LNCaP clone FGC (cell line): ENCODE results near the gene GRK4.
"Not testable (repeated sequence)": the region's sequence is repeated elsewhere in the genome, so short reads cannot be mapped to it uniquely, and the experiment has no call there.

Source experiments
- DNase-seq: peaks from one replicate; pipeline ENCODE4 v3.0.0-alpha.2; 2011; ENCODE audit warnings: low read depth
- H3K4me3 ChIP-seq: 2 replicates; pipeline ENCODE4 v1.5.1; 2011; ENCODE audit warnings: mild to moderate bottlenecking, low read depth, low read length, control low read depth
- TF ChIP-seq, protein P1 (sequence below): IDR thresholded peaks from 2 replicates; pipeline ENCODE4 v1.5.1; 2012; ENCODE audit warnings: mild to moderate bottlenecking; ENCODE audit not compliant: control insufficient read depth, insufficient read depth; ENCODE audit errors: extremely low read depth

The GRK4 gene

DNA sequence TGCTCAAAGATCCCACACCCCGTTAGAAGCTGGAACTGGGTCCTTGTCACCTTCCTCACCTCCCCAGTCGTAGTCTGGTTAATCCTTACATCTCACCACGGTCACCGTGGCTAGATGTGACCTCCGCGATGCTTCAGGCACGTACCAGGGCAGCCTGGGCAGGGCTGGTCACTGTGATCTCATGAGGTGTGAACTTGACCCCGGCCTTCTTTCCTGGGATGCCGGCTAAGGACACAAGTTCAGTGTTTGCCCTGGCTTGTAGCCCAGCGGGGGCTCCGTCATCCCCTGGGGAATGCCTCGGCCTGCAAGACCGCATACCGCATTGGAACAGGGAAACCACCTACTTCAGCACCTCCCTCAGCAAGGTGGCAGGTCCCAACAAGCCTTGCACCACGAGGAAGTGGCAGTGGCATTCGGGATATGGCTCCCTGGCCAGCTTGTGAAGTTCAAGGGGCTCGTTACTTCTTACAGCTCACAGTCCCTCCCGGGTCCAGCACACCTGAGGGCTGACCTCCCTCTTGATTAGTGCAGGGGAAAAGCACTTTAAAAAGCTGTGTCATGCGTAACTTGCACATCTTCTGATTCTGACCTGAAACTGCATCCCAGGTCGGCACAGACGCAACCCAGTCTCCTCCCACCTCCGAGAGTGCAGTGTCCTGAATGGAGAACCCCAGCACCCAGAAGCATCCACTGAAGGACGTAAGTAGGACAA, 26.1 kb upstream of the GRK4 start:
- DNase-seq: no peak
- H3K4me3 ChIP-seq: no peak overlapping the region
- TF ChIP-seq, protein P1, sequence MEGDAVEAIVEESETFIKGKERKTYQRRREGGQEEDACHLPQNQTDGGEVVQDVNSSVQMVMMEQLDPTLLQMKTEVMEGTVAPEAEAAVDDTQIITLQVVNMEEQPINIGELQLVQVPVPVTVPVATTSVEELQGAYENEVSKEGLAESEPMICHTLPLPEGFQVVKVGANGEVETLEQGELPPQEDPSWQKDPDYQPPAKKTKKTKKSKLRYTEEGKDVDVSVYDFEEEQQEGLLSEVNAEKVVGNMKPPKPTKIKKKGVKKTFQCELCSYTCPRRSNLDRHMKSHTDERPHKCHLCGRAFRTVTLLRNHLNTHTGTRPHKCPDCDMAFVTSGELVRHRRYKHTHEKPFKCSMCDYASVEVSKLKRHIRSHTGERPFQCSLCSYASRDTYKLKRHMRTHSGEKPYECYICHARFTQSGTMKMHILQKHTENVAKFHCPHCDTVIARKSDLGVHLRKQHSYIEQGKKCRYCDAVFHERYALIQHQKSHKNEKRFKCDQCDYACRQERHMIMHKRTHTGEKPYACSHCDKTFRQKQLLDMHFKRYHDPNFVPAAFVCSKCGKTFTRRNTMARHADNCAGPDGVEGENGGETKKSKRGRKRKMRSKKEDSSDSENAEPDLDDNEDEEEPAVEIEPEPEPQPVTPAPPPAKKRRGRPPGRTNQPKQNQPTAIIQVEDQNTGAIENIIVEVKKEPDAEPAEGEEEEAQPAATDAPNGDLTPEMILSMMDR: no peak

DNA sequence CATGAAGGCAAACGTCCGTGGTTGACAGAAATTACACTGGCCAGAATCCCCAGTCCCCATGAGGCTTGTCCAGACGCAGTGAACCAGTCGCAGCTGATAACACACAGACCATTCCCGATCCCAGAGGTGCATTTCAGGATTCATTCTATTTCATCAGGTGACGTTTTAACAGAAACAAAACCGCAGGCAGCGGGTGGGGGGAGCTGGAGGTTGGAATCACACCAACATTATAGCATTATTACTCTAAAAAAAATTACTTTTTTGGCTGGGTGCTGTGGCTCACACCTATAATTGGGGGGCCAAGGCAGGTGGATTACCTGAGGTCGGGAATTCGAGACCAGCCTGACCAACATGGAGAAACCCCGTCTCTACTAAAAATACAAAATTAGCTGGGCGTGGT, 25.4 kb upstream of the GRK4 start:
- H3K4me3 ChIP-seq: no peak overlapping the region
- TF ChIP-seq, protein P1: no peak
- no peak for DNase-seq

DNA sequence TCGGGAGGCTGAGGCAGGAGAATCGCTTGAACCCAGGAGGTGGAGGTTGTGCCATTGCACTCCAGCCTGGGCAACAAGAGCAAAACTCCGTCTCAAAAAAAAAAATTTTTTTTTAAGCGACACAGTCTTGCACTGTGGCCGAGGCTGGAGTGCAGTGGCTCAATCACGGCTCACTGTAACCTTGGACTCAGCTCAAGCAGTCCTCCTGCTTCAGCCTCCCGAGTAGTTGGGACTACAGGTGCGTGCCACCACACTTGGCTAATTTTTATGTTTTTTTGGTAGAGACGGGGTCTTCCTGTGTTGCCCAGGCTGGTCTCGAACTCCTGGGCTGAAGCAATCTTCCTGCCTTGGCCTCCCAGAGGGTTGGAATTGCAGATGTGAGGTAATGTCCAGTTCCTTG, 25.0 kb upstream of the GRK4 start:
- not testable (repeated sequence) for DNase-seq, H3K4me3 ChIP-seq

DNA sequence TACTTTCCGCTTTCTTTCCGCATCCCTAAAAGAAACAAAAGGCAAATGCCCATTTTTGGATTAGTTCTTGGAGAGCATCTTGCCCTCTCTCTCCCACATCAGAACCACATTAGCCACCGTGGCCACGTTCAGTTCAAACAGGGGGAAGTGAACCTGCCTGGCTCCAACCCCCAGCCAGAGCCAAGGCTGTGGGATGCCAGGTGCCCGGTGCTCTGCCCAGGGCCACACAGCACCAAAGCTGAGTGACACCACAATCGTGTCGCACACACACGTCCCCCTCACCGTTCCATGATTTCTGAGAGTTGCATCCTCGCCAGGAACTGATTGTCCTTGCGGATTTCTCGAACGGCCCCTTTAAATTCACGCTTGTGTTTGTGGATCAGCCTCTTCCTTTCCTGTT, 24.5 kb upstream of the GRK4 start:
- no peak overlapping the region for H3K4me3 ChIP-seq
- DNase-seq: no peak
- TF ChIP-seq, protein P1: no peak

DNA sequence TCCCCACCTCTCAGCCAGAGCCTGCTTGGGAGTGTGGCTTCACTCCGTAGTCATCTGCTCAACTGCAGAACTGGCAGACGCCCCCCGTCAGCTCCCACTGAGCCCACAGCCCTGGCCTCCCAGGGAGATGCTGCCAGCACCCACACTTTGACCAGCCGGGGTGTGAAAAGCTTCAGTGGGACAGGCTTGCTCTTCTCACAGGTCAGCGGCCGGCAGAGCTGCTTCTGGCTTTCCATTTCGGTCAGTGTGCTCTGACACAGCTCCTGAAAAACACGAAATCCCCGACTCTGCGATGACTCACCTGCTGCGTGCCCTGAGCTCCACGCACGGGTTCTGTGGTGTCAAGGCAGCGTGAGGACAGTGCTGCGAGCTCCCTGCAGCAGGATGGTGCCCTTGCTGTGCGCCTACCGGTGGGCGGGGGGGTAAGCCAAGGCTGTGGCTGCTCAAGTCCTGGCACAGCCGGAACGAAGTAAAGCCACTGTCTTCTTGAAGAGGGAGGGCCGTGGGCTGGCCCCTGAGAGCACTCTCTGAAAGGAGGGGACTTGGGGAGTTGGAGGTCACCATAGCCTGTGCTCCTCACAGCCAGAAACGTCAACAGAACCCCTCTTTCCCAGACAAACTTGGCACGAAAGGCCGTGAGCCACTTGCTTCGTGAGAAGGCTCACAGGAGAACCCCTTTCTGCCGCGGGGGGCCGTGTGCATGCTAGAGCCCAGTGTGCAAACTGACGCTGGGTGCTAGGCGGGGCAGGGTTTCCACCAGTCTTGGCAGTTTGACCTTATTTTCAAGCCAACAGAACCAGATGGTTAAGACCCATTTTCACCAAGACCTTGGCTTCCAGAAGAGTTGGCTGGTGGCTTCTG, 23.8 kb upstream of the GRK4 start:
- DNase-seq: no peak
- TF ChIP-seq, protein P1: no peak
- no peak overlapping the region for H3K4me3 ChIP-seq

DNA sequence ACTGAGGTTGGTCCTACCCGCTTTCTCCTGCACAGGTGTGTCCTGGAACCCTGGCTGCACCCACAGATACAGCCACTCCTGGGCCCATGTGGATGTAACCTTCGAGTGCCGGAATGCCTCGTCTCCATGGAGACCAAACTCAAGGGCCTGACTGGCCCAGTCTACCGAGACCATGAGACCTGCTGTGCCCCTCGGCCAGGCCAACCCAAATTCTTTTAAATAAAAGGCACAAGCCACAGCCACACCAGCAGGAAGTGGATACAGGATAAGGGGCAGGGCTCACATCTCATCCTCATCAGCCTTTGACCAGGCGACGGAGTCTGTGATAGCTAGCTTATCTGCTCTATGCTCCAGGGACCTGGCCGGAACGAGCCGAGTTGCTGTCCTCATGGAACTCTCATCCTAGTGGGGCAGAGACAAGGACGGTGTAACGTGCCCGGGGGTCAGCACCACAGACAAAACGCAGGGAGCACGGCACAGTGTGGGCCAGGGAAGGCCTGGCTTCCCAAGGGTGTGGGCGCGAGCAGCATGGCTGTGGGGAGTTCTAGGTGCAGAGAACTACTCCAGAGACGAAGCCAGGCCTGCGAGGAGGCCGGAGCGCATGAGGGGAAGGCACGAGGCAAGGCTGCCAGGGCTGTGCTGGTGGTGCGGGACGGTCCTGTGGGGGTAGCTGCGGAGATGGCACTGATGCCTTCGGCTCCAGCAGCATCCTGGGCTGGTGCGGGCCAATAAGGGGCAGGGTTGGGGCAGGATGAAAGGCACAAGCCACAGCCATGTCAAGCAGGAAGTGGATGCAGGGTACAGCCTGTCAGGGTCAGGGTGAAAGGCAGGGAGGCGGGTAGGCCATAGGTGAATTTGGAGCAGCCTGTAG, 22.9 kb upstream of the GRK4 start:
- TF ChIP-seq, protein P1: no peak
- H3K4me3 ChIP-seq: no peak overlapping the region
- no peak for DNase-seq
